Keratinocyte (primary cell): ENCODE results near the gene ZNF629. TPM values are rescaled to one million over a fixed set of nuclear protein-coding genes. Genes with fewer than 3 reads are reported as not detected.

Source experiments
- DNase-seq: peaks from one replicate; pipeline ENCODE4 v3.0.0-alpha.2; 2011; ENCODE audit warnings: low read depth, missing footprints, low spot score
- FAIRE-seq: peaks from 2 replicates; lab custom pipeline; 2011; peaks lifted over from hg19 to GRCh38; lab: Jason Lieb, UNC
- H2AFZ ChIP-seq: 2 replicates; pipeline ENCODE4 v1.6.0; 2012; ENCODE audit warnings: low read length, control low read depth, inconsistent platforms; ENCODE audit not compliant: control insufficient read depth
- H3K27ac ChIP-seq: 2 replicates; pipeline ENCODE4 v1.5.1; 2011; ENCODE audit warnings: low read length; ENCODE audit not compliant: control insufficient read depth, insufficient read depth
- H3K27me3 ChIP-seq: 3 replicates; pipeline ENCODE4 v1.6.0; 2011; ENCODE audit warnings: low read length; ENCODE audit not compliant: control insufficient read depth, insufficient read depth; ENCODE audit errors: extremely low read depth
- H3K36me3 ChIP-seq, 2 experiments: 2 replicates in 1 of 2; 3 replicates in 1 of 2; pipeline ENCODE4 v1.5.1; 2011; ENCODE audit warnings: low read length in 2 of 2, mild to moderate bottlenecking in 1 of 2; ENCODE audit not compliant: control insufficient read depth in 2 of 2, insufficient read depth in 2 of 2; ENCODE audit errors: extremely low read depth in 1 of 2
- H3K4me1 ChIP-seq: 3 replicates; pipeline ENCODE4 v1.5.1; 2011; ENCODE audit warnings: low read length; ENCODE audit not compliant: control insufficient read depth, insufficient read depth; ENCODE audit errors: extremely low read depth
- H3K4me2 ChIP-seq: 3 replicates; pipeline ENCODE4 v1.6.0; 2011; ENCODE audit warnings: low read depth, low read length; ENCODE audit not compliant: control insufficient read depth, insufficient read depth; ENCODE audit errors: extremely low read depth
- H3K4me3 ChIP-seq, 3 experiments: fragments of 200-600 bp in 1 of 3; sonication (generic) in 1 of 3; 2 replicates in 2 of 3; 3 replicates in 1 of 3; pipeline ENCODE4 v1.5.1; 2011 to 2016; ENCODE audit warnings: low read length in 3 of 3, mild to moderate bottlenecking in 3 of 3, control low read depth in 2 of 3, inconsistent platforms in 1 of 3, low read depth in 1 of 3, mixed read lengths in 1 of 3, mixed run types in 1 of 3, moderate library complexity in 1 of 3; ENCODE audit not compliant: control insufficient read depth in 2 of 3, insufficient read depth in 2 of 3; ENCODE audit errors: extremely low read depth in 1 of 3
- H3K79me2 ChIP-seq: 2 replicates; pipeline ENCODE4 v1.6.0; 2012; ENCODE audit warnings: low read length; ENCODE audit not compliant: control insufficient read depth, insufficient read depth
- H3K9ac ChIP-seq: 3 replicates; pipeline ENCODE4 v1.6.0; 2011; ENCODE audit warnings: low read length; ENCODE audit not compliant: control insufficient read depth, insufficient read depth; ENCODE audit errors: extremely low read depth
- H3K9me1 ChIP-seq: 3 replicates; pipeline ENCODE4 v1.6.0; 2011; ENCODE audit warnings: low read length; ENCODE audit not compliant: control insufficient read depth, insufficient read depth; ENCODE audit errors: extremely low read depth
- H3K9me3 ChIP-seq: 2 replicates; pipeline ENCODE4 v1.5.1; 2012; ENCODE audit warnings: low read depth, low read length; ENCODE audit not compliant: control insufficient read depth
- H4K20me1 ChIP-seq: 3 replicates; pipeline ENCODE4 v1.6.0; 2011; ENCODE audit warnings: low read length; ENCODE audit not compliant: control insufficient read depth, insufficient read depth; ENCODE audit errors: extremely low read depth
- CTCF ChIP-seq, 3 experiments: IDR thresholded peaks in 1 of 3; conservative IDR thresholded peaks in 1 of 3; optimal IDR thresholded peaks in 1 of 3; 2 replicates in 2 of 3; 3 replicates in 1 of 3; pipeline versions ENCODE3 to v1.5.1; 2011; ENCODE audit warnings: low read length in 3 of 3, mild to moderate bottlenecking in 3 of 3, moderate library complexity in 2 of 3, control low read depth in 1 of 3, inconsistent platforms in 1 of 3; ENCODE audit not compliant: insufficient read depth in 2 of 3; ENCODE audit errors: extremely low read depth in 1 of 3
- EZH2 ChIP-seq: IDR thresholded peaks from one replicate; pipeline ENCODE4 v1.6.1; 2012; ENCODE audit warnings: inconsistent platforms, mild to moderate bottlenecking, low read length, moderate library complexity
- dilution Hi-C: fragments of 300-500 bp; cut with MboI; formaldehyde crosslinking; loops from one replicate; pipeline ENCODE4 v1.7.0; 2020; ENCODE audit warnings: low sequenced_read_pairs; ENCODE audit not compliant: extremely low pct_ligation_motif_present
- polyA plus RNA-seq, 5 experiments: library from polyadenylated mRNA; depleted of rRNA in 3 of 5; stranded (reverse) in 3 of 5; stranded (forward) in 1 of 5; unstranded in 1 of 5; fragments of >200 nt; gene quantifications; 1 replicate in 1 of 5; 2 replicates in 3 of 5; 3 replicates in 1 of 5; pipeline versions ENCODE4 v1.2.1 to v1.2.3, GENCODE V29; 2011 to 2012; ENCODE audit warnings: missing spikeins in 2 of 5, low read depth in 1 of 5, low replicate concordance in 1 of 5

The ZNF629 gene
- polyA plus RNA-seq, 1 donor (not counting 4 experiments of a cell fraction or from before 2014, with no cell fraction given): 3.6 TPM

GRCh38 chr16:30740364-30741251 is 46.4 kb downstream of the ZNF629 start:
- H3K4me1 ChIP-seq: peaks cover 25% of the 10 kb centered on the region
- no peaks in the 10 kb centered on the region for H3K9me3 ChIP-seq
- H3K4me3 ChIP-seq: peak overlapping the region; percentile 60 to 95 (median 79)
- H3K9ac ChIP-seq: peak overlapping the region; percentile 97
- peaks cover 4% of the 10 kb centered on the region for H4K20me1 ChIP-seq
- peak overlapping the region; percentile 100 for H3K27ac ChIP-seq
- dilution Hi-C loops: no loop called here
- FAIRE-seq (peak; percentile 92), DNase-seq (peak; percentile 77)
- no peaks in the 10 kb centered on the region for H3K27me3 ChIP-seq
- peak overlapping the region; percentile 89 for H3K4me2 ChIP-seq
- no peak for TF ChIP-seq EZH2
- no peak for TF ChIP-seq CTCF (optimal IDR thresholded peaks at IDR 0.05 in 1 of 3, IDR thresholded peaks at IDR 0.05 in 1 of 3, conservative IDR thresholded peaks at IDR 0.05 in 1 of 3; ENCODE audit: extremely low read depth in 1 of 3, insufficient read depth in 2 of 3, low read length in 3 of 3)
- no peaks in the 10 kb centered on the region for H3K9me1 ChIP-seq
- peaks cover 31 to 42% of the 10 kb centered on the region in 2 experiments for H3K36me3 ChIP-seq
- H3K79me2 ChIP-seq: peaks cover 29% of the 10 kb centered on the region
- H2AFZ ChIP-seq: no peak overlapping the region

GRCh38 chr16:30738984-30739951 is 47.7 kb downstream of the ZNF629 start:
- H3K9me3 ChIP-seq: no peaks in the 10 kb centered on the region
- no peak overlapping the region for H3K4me3 ChIP-seq
- no peak for TF ChIP-seq CTCF (optimal IDR thresholded peaks at IDR 0.05 in 1 of 3, IDR thresholded peaks at IDR 0.05 in 1 of 3, conservative IDR thresholded peaks at IDR 0.05 in 1 of 3; ENCODE audit: extremely low read depth in 1 of 3, insufficient read depth in 2 of 3, low read length in 3 of 3)
- TF ChIP-seq EZH2: no peak
- no peak overlapping the region for H3K4me2 ChIP-seq
- H3K27me3 ChIP-seq: no peaks in the 10 kb centered on the region
- peaks cover 22% of the 10 kb centered on the region for H3K79me2 ChIP-seq
- peak overlapping the region; percentile 100 for H3K27ac ChIP-seq
- DNase-seq (no peak), FAIRE-seq (no peak)
- dilution Hi-C loops: no loop called here
- H2AFZ ChIP-seq: no peak overlapping the region
- peaks cover 33 to 34% of the 10 kb centered on the region in 2 experiments for H3K36me3 ChIP-seq
- no peaks in the 10 kb centered on the region for H4K20me1 ChIP-seq
- peaks cover 25% of the 10 kb centered on the region for H3K4me1 ChIP-seq
- no peak overlapping the region for H3K9ac ChIP-seq
- H3K9me1 ChIP-seq: no peaks in the 10 kb centered on the region
